SU-DHL-6 (cell line): Measurements from ENCODE around the gene SEZ6L2.

Source experiments
- H2AFZ ChIP-seq: fragments of 200-600 bp; sonication (generic); 2 replicates; pipeline ENCODE4 v1.6.1; 2014; ENCODE audit warnings: low read depth, mild to moderate bottlenecking, moderate library complexity, mixed read lengths, antibody characterized with exemption, low read length; ENCODE audit not compliant: severe bottlenecking
- H3F3A ChIP-seq: fragments of 200-600 bp; shearing (Covaris generic); 2 replicates; pipeline ENCODE4 v1.6.0; 2016; ENCODE audit warnings: antibody characterized with exemption, mild to moderate bottlenecking; ENCODE audit not compliant: insufficient read depth
- H3K27ac ChIP-seq: fragments of 200-600 bp; sonication (generic); 2 replicates; pipeline ENCODE4 v1.5.1; 2016; ENCODE audit warnings: low read depth, mild to moderate bottlenecking, low read length, moderate library complexity, mixed read lengths
- H3K27me3 ChIP-seq: fragments of 200-600 bp; sonication (generic), shearing (Covaris generic); 2 replicates; pipeline ENCODE4 v1.6.0; 2014; ENCODE audit warnings: mild to moderate bottlenecking, low read length
- H3K36me3 ChIP-seq: fragments of 200-600 bp; sonication (generic); 2 replicates; pipeline ENCODE4 v1.6.1; 2014; ENCODE audit warnings: mild to moderate bottlenecking, low read length, mixed read lengths
- H3K4me2 ChIP-seq: fragments of 300-600, 200-600 bp; shearing (Covaris generic), sonication (generic); 2 replicates; pipeline ENCODE4 v1.6.0; 2014; ENCODE audit warnings: low read length, low read depth, mild to moderate bottlenecking; ENCODE audit not compliant: poor library complexity, severe bottlenecking
- H3K4me3 ChIP-seq: fragments of 200-600 bp; sonication (generic); 2 replicates; pipeline ENCODE4 v1.5.1; 2014; ENCODE audit warnings: antibody characterized with exemption, low read length, mild to moderate bottlenecking, mixed read lengths; ENCODE audit not compliant: insufficient read depth, poor library complexity, severe bottlenecking
- H3K79me2 ChIP-seq: fragments of 200-600 bp; sonication (generic); 2 replicates; pipeline ENCODE4 v1.6.1; 2014; ENCODE audit warnings: mild to moderate bottlenecking, low read length, moderate library complexity; ENCODE audit not compliant: insufficient read depth
- H3K9ac ChIP-seq: fragments of 200-600 bp; sonication (generic); 2 replicates; pipeline ENCODE4 v1.7.0; 2014; ENCODE audit warnings: mild to moderate bottlenecking, low read length
- H3K9me2 ChIP-seq: fragments of 200-600 bp; sonication (generic); replicated peaks from 2 replicates; pipeline ENCODE4 v1.6.1; 2014; ENCODE audit warnings: low read length; ENCODE audit not compliant: insufficient read depth
- H3K9me3 ChIP-seq: fragments of 200-600 bp; sonication (generic); 2 replicates; pipeline ENCODE4 v1.6.1; 2014; ENCODE audit warnings: low read length, mixed read lengths; ENCODE audit not compliant: insufficient read depth
- H4K20me1 ChIP-seq: fragments of 200-600 bp; sonication (generic); 2 replicates; pipeline ENCODE4 v1.6.1; 2014; ENCODE audit warnings: low read depth, mild to moderate bottlenecking, antibody characterized with exemption, low read length, moderate library complexity, mixed read lengths
- EZH2phosphoT487 ChIP-seq: fragments of 200-600 bp; sonication (generic), shearing (Covaris generic); conservative IDR thresholded peaks from 2 replicates; pipeline ENCODE4 v1.6.1; 2018; ENCODE audit warnings: mild to moderate bottlenecking, antibody characterized with exemption, low read length, moderate library complexity, mixed read lengths
- TF ChIP-seq, protein P1 (sequence below): fragments of 200-600 bp; sonication (generic); IDR thresholded peaks from one replicate; pipeline ENCODE4 v1.5.1; 2017; ENCODE audit warnings: antibody characterized with exemption, mild to moderate bottlenecking, low read length, moderate library complexity; ENCODE audit not compliant: insufficient read depth, poor library complexity, severe bottlenecking

The SEZ6L2 gene

DNA sequence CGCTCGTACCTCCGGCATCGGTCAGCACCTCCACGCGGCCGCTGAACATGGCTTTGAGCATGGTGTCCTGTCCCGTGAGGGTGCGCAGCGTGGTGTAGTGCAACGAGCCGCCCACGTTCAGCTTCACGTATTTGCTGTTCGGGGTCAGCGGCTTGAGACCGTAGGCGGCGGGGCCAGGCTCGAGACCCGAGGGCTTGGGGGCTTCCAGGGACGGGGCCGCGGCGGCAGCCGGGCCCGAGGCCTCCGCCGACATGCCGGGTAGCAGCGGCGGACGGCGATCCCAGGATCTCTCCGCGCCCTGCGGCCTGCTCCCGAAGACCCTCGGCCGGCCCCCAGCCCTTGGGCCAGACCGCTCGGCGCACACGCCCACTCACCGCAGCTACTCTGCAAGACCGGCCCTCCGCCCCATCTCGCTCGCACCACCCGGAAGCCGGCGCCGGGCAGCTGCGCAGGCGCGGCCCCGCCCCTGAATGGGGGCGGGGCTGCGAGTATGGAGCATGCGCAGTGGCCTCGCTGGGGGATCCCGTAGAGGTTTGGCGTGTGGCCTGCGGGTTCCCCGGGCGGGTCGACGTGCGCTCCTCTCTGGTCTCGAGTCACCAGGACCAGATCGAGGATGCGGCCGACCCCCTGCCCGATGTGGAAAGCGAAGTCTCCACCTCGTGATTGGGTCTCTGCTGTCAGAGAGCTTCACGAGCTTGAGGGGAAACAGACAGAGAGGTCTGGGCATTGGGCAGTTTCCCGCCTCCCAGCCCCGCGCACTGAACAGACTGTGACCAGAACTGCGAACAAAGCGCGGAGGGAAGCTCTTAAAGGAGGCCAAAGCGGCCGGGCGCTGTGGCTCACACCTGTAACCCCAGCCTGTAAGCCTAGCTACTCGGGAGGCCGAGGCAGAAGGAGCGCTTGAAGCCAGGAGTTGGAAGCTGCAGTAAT lies 26.7 kb upstream of the SEZ6L2 start, which contains the start of gene KCTD13:
KCTD13 (minus strand) TSS at position 446 of the 930 bp plus-strand sequence; CDS start at position 253, 193 bp downstream.
- Histone ChIP-seq H3K36me3 (no peaks in the 10 kb centered on the region), H3K27ac (peak within 1 kb of the TSS; percentile 46)
- TF ChIP-seq, protein P1, sequence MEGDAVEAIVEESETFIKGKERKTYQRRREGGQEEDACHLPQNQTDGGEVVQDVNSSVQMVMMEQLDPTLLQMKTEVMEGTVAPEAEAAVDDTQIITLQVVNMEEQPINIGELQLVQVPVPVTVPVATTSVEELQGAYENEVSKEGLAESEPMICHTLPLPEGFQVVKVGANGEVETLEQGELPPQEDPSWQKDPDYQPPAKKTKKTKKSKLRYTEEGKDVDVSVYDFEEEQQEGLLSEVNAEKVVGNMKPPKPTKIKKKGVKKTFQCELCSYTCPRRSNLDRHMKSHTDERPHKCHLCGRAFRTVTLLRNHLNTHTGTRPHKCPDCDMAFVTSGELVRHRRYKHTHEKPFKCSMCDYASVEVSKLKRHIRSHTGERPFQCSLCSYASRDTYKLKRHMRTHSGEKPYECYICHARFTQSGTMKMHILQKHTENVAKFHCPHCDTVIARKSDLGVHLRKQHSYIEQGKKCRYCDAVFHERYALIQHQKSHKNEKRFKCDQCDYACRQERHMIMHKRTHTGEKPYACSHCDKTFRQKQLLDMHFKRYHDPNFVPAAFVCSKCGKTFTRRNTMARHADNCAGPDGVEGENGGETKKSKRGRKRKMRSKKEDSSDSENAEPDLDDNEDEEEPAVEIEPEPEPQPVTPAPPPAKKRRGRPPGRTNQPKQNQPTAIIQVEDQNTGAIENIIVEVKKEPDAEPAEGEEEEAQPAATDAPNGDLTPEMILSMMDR, result no peak
- TF ChIP-seq EZH2phosphoT487, result no peak

DNA sequence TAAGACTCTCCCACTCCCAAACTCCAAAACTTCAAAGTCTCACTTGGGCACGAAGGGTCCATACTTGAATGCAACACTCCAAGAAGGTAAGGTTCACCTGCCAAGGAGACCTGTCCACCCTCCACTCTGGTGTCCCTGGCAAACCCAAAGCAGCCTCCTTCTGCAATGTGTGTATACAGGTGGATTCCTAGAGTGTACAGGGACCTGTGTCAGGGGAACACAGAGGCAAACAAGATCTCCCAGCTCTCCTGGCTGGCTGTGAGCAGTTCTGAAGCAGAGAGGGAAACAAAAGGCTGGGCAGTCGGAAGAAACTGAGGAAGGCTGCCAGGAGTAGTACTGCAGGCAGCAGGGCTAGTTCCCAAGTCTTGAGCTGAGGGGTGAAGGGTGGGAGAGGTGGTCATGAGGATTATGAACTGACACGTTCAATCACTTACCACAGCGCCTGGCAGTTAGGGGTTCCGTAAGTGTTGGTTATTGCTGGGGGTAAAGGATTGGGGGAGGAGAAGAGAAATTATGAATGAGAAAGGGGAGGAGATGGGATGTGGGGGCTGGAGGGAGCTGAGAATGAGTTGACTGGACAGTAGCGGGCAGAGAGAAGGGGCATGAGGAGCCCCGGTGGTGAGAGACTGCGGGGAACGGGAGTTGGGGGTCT lies 25.9 kb upstream of the SEZ6L2 start:
- Histone ChIP-seq H3K27ac (no peak overlapping the region), H4K20me1 (no peaks in the 10 kb centered on the region), H3K27me3 (no peaks in the 10 kb centered on the region), H3F3A (no peaks in the 10 kb centered on the region), H3K9ac (peak overlapping the region; percentile 80), H3K36me3 (peaks cover 3% of the 10 kb centered on the region; the same call in 1 of the 2 replicates), H2AFZ (peak overlapping the region; percentile 69), H3K79me2 (peaks cover 14% of the 10 kb centered on the region), H3K4me3 (peak overlapping the region; percentile 59), H3K9me2 (no peaks in the 10 kb centered on the region), H3K9me3 (no peaks in the 10 kb centered on the region), H3K4me2 (peak overlapping the region; percentile 78)
- TF ChIP-seq, protein P1, result no peak
- TF ChIP-seq EZH2phosphoT487, result no peak

More for the DNA sequence above, 26.7 kb upstream of the SEZ6L2 start, which contains the start of gene KCTD13:
- H3K9me2 ChIP-seq, result no peaks in the 10 kb centered on the region
- peak within 1 kb of the TSS; percentile 78 for H3K4me2 ChIP-seq
- peak within 1 kb of the TSS; percentile 83 for H2AFZ ChIP-seq
- no peaks in the 10 kb centered on the region for H3K9me3 ChIP-seq
- peak within 1 kb of the TSS; percentile 59 for H3K4me3 ChIP-seq
- H3K27me3 ChIP-seq, result no peaks in the 10 kb centered on the region
- H4K20me1 ChIP-seq, result no peaks in the 10 kb centered on the region
- H3F3A ChIP-seq, result no peaks in the 10 kb centered on the region
- H3K9ac ChIP-seq, result peak within 1 kb of the TSS; percentile 80
- H3K79me2 ChIP-seq, result peaks cover 14% of the 10 kb centered on the region

DNA sequence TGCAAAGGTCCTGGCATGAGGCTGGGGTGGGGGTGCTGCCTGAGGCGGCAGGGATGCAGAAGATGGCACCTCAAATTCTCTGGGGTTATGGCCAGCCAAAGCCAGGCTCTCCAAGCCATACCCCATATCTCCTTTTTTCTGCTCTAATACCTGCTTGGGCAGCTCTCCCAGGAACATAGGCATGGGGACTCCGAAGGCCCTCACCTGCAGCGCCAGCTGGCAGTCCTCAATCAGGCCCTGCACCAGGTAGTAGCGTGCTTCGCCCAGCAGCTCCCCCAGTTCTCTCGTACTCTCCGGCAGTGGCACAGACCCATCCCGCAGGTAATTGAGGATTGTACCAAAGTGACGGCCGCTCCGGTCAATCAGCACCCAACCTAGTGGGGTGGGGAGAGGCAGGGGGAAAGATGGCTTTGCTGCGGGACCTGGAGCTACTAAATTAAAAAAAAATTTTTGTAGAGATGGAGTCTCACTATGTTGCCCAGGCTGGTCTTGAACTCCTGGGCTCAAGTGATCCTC lies 23.7 kb upstream of the SEZ6L2 start:
- Histone ChIP-seq H3K36me3 (peaks cover 8% of the 10 kb centered on the region; the same call in 1 of the 2 replicates), H3K4me2 (no peak overlapping the region), H3K27me3 (no peaks in the 10 kb centered on the region), H3K4me3 (no peak overlapping the region), H3K27ac (no peak overlapping the region), H3F3A (no peaks in the 10 kb centered on the region), H4K20me1 (no peaks in the 10 kb centered on the region), H3K9ac (no peak overlapping the region), H2AFZ (no peak overlapping the region), H3K79me2 (peaks cover 14% of the 10 kb centered on the region), H3K9me3 (no peaks in the 10 kb centered on the region), H3K9me2 (no peaks in the 10 kb centered on the region)
- TF ChIP-seq EZH2phosphoT487, result no peak
- TF ChIP-seq, protein P1, result no peak
